ENCODE results near the gene SPATS2L.

SPATS2L gene

GRCh38 chr2:200353874-200354273 lies 47.4 kb downstream of the SPATS2L start:
- no peak for TF ChIP-seq CTCF (IDR thresholded peaks at IDR 0.05)

- no peak for TF ChIP-seq CTCF (IDR thresholded peaks at IDR 0.05)
Observed at GRCh38 chr2:200354833-200355751, 48.6 kb downstream of the SPATS2L start.

GRCh38 chr2:200356321-200356720 lies 49.8 kb downstream of the SPATS2L start:
- TF ChIP-seq CTCF (IDR thresholded peaks at IDR 0.05) = no peak

GRCh38 chr2:200356857-200357384 lies 50.4 kb downstream of the SPATS2L start:
- TF ChIP-seq CTCF (IDR thresholded peaks at IDR 0.05) = no peak

- TF ChIP-seq CTCF (IDR thresholded peaks at IDR 0.05) = no peak
Observed at GRCh38 chr2:200357845-200358244, 51.4 kb downstream of the SPATS2L start.

- no peak for TF ChIP-seq CTCF (IDR thresholded peaks at IDR 0.05)
Observed at GRCh38 chr2:200359552-200359951, 53.1 kb downstream of the SPATS2L start.

GRCh38 chr2:200360364-200360763 lies 53.9 kb downstream of the SPATS2L start:
- no peak for TF ChIP-seq CTCF (IDR thresholded peaks at IDR 0.05)

All from LNCAP (cell line).